ENCODE results near the gene DNAJB4.

Gene DNAJB4

DNA sequence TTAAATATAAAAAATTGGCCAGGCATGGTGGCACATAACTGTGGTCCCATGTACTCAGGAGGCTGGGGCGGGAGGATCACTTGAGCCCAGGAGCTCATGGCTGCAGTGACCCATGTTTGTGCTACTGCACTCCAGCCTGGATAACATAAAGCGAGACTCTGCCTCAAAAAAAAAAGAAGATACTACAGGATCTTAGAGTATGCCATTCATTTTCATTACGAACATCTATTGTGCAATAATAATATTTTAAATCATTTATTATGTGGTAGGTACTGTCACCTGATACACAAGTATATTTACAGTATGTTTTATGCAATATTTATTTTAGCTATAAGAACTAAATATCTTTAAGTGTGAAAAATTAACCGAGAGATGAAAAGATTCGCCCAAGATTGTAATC is 31.7 kb downstream of the DNAJB4 start:
- no peak for DNase-seq

DNA sequence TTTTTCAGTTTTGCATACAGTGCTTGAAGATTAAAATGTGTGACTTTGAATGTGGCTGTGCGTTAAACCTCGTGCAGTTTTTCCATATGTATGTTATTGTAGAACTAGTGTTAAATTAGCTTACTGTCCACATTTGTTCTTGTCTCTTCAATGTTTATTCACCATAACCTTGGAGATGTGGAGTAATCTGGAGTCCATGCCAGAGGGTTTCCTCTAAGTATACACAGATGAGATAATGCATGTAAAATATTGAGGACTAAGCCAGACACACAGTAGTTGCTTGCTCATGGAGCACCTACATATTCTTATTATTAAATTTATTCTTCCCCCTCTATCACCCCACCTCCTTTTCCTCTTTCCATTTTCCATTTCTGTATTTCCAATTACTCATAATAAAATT is 33.3 kb downstream of the DNAJB4 start:
- no peak for DNase-seq

DNA sequence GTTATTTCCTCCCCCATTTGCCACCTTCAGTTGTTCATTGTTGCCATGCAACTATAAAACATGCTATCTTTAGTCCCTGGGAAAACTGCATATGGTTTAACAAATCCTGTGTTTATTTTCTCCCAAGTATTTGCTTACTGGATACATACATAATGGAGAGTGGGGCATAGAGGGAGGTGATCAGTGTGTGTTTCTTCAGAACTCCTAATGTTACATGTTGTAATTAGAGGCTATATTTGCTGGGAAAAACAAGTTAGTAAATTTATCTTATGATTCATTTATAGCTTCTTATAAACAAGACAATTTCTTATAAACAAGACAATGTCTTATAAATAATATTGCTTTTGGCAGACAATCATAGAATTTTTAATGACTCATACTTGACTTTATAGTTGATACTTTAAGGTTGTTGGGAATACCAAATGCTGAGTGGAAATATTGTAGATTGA is 33.8 kb downstream of the DNAJB4 start:
- DNase-seq = no peak

DNA sequence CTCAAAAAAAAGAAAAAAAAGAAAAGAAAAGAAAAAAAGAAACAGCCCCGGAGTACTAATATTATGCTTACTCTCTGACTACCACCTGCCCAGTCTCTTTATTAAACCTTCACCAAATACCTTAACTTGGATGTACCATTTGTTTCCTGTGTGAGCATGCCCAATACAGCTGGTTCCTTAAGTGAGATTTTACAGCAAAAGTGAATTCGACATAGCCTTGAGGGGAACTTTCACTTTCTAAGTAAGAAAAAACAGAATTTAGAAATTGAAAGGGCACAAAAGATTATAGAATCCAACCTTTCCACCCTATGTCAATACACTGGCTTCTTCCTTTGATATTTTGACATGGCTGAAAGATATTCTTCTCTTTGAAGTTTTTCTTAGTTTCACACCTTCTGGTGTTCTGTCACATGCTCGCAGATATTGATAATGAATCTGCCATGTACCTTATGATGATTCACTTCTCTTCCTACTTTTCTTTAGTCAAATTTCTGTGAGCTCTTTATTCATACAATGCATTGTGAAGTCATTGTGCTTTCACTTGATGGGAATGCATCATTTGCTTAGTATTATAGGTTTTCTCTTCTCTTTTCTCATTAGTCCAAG is 35.8 kb downstream of the DNAJB4 start:
- no peak for DNase-seq

DNA sequence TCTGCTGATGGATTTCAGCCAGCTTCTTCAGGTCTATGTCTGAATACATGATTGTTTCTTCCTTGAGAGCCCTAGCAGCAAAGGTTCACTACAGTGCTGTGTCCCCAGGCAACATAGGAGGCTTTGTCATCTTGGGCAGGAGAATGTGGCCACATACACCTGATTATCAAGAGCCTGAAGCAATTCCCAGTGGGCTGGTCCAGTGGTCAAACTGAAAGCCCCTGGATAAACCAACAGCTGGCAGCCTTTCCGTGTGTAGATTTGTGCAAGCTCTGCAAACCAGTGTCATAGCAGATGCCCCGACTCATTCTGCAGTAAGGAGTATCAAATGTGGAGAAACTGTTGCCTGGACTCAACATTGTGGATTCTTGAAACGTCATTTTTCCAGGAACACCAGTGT is 38.7 kb downstream of the DNAJB4 start:
- no peak for DNase-seq

DNA sequence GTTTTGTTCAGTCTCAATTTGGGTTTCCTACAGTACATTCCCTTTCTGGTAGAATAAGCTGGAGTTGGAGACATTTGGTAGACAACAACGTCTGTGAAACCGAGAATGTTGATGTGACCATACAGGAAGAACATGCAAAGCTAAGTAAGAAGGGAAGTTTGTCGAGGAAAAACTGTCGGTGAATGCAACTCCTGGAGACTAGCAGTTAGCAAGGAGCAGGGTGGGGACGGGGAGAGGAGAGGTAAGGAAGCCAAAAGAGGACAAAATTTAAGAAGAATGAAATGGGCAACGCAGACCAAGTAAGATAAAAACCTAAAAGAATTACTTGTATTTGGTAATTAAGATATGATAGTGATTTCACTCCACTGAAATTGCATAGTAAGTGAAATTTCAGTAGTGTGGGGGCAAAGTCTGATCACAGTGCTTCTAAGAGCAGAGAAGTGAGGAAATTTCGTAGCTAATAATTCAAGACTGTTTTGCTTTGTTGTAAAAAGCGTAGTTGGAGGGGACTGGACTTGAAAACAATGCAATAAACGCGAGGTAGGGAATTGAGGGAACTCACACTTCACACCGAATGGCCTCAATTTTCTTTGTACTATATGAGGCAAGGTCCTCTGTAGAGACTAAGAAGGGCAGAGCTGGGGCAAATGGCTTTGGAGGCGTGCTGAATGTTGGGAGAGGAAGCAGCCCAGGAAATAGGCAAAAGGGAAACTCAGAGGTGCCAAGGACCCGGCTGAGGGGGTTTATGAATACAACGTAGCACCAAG is 40.2 kb downstream of the DNAJB4 start:
- no peak for DNase-seq

DNA sequence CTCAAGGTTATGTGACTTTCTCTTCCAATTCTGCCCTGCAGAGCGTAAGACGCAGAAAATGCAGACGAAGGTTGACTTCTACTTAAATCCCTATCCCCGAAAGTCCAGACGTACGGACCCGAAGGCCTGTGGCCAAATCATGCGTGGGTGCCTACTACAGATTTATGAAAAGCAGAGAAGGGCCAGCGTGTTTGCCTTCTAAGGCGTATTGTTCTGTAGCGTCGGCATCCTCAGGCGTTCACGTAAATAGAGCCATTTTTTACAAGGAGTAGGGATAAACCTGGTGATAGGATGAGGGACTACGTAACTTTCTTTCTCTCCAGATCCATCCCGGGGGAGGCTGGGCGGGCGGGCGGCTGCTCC is 40.8 kb downstream of the DNAJB4 start:
- no peak for DNase-seq

DNA sequence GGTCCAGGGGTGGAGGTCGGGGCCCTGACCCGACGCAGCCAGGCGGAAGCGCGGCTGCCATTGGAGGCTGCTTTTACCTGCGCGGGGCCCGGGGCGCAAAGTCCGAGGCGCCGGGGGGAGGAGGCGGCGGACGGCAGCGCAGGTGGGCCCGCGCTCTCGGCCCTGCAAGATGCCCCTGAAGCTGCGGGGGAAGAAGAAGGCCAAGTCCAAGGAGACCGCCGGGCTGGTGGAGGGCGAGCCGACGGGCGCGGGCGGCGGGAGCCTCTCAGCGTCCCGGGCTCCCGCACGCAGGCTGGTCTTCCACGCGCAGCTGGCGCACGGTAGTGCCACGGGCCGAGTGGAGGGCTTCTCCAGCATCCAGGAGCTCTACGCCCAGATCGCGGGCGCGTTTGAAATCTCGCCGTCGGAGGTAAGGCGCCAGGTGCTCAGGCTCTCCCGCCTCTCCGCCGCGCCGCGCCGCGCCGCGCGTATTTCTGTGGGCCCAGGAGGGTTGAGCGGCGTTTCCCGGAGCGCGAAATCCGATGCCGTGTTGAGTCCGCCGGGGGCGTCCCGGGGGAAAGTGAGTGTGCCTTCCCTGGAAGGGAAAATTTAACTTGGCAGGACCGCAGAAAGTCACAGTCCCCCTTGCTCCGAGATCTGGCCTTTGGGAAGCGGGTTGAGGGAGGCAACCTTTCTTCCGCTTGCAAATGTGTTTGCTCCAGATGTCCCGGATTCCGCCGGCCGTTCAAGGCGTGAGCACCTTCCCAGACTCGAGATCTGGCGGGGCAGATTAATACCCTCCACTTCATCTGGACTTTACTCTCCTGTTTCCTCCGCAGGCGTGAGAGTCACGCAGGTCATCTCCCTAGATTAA is 41.4 kb downstream of the DNAJB4 start, which contains the start of gene GIPC2:
Gene GIPC2 (plus strand): TSS at position 41 of the 853 bp plus-strand sequence. CDS start 129 bp downstream, at position 170.
- DNase-seq = peak in 7 of 56 donors; percentile 2 to 15 (median 6)

DNA sequence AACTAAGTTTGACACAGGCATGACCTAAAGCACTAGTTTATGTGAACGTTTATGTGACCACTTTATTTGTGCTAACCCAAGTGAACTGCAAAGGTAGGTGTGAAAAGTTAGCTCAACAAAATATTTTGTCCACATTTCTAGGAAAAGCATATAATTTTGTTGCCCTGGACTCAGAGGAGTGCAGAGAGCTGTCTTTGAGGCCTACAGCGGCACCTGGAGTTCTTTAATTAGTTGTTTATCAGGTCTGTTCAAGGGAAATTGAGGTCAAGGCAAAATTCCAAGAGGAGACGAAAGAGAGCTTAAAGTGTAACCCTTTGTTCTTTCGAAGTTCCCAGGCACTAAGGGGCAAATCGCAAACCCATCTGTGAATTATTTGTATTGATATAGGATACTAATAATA is 42.4 kb downstream of the DNAJB4 start:
- no peak for DNase-seq

DNA sequence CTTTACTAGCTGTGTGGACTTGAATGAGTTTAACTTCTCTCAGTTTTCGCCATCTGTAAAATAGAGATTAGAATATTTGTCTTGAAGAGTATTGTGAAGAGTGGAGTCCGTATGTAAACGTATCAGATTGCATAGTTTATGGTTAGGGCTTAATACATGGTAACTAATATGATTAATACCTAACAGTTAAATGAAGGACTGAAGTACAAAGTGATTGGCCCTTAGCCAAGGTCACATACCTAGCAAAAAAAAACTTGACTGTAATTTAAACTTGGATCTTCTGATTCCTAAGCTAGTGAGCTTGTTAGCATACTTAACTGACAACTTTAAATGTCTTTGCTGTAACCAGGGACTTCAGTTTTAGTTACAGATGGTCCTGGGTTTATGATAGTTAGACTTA is 42.9 kb downstream of the DNAJB4 start:
- DNase-seq = no peak

DNA sequence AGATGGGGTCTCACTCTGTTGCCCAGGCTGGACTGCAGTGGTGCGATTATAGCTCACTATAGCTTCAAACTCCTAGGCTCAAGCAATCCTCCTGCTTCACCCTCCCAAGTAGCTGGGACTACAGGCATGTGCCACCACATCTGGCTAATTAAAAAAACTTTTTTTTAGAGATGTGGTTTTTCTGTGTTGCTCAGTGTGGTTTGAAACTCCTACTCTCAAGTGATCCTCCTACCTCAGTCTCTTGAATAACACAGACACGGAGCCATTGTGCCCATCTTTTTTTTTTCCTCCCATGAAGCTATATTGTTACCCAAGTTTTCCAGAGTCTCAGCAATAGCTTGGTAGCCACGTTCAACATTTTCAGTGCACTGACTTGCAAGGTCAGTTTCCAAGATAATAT is 43.7 kb downstream of the DNAJB4 start:
- DNase-seq = no peak

DNA sequence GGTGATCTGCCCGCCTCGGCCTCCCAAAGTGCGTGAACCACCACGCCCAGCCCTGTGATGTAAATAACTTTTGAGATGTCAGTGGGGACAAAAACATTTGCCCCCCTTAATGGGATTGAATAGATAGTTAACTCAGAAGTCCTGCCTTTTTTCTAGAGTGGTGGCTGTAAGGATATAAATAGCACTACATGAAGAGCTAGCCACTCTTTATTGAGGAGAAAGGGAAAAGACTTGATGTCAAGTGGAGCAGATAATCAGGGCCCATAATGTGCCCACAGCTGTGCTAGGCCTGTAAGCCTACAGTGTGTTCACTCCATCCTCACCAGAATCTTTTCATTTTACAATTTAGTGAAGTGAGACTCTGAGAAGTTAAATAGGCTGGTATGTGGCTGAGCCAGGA is 44.7 kb downstream of the DNAJB4 start:
- DNase-seq = no peak

DNA sequence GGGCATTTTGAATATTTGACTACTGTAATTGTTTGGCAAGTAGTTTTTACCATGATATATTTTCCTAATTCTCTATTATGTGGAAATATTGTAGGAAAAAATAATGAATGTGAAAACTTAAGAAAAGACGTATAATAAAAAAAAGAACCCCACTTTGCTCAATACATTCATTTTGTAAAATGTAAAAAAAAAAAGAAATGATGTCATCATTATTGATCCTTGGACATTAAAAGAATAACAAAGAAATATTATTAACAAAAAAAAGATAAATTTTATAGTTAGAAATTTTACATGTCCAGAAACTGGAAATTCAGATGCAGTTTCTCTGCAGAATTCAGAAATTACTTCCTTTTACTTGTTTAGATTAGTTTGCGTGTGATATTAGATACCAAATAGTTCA is 46.3 kb downstream of the DNAJB4 start:
- DNase-seq = no peak

DNA sequence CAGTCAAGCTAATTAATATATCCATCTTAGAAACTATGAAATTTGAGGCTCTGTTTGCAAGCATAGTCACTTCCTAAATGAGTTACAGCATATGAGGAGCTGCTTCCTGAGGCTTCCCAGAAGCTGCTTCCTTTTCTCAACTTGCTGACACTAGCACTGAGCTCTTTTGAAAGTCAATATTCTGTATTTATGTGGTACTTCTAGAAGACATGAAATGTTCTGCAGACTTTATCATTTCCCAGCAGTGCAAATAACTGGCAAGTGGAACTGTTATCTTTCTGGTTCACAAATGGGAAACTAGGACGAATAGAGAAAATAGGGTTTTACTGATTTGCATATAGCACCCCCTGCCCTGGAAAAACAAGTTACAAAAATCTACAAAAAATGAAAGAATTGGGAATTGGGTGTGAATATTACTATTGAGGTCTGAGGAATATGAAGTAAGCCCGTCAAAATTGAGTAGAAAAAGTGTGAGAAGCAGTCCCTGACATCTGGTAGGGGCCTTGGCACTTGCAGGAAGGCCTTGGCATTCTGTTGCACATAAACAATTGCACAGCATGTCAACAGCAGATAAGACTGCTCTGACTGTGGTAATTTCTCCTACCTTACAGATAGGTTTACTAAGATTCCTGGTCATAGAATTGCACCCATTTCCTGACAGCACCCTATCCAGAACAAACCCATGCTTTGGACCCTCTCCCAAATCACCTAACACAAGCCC is 48.1 kb downstream of the DNAJB4 start:
- no peak for DNase-seq

DNA sequence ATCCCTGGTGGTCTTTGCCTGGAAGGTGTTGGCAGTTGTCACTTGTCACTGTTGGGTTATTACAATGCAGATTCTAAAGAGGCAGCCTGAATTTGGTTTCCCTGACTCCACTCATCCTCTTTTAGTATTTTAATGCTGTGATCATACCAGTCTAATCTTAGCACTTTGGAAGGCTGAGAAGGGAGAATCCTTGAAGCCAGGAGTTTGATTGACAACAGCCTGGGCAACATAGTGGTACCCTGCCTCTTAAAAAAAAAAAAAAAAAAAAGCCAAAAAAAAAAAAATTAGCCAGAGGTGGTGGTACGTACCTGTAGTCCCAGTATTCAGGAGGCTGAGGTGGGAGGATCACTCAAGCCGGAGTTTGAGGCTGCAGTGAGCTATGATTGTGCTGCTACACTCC is 48.8 kb downstream of the DNAJB4 start:
- no peak for DNase-seq

DNA sequence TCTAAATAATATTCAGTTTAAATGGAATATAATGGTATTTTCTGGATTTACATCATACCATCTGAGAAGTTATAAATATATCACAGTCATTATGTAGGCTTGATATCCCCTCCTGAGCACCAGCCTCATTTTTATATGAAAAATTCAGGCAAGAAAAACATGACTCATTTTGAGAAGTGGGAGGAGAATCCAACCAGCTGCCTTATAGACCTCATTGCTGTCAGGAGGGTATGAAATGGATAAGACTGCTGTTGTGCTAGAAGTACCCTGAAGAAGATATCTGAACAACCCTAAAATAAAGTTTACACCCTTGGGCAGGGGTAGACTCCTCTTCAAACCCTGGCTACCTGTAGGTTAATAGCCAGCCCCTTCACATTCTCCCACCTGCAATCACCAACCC is 49.8 kb downstream of the DNAJB4 start:
- no peak for DNase-seq

DNA sequence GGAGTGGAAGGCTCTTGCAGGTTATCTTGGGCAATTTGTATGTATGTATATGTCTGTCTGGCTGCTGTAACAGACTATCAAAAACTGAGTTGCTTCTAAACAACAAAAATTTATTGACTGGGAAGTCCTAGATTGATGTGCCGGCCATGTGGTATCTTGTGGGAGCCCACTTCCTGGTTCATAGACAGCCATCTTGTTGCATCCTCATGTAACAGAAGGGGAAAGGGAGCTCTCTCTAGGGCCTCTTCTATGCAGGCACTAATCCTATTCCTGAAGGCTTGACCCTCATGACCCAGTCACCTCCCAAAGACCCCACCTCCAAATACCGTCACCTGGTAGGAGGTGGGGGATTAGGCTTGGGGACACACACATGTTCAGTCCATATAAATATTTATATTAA is 50.2 kb downstream of the DNAJB4 start:
- DNase-seq = no peak

DNA sequence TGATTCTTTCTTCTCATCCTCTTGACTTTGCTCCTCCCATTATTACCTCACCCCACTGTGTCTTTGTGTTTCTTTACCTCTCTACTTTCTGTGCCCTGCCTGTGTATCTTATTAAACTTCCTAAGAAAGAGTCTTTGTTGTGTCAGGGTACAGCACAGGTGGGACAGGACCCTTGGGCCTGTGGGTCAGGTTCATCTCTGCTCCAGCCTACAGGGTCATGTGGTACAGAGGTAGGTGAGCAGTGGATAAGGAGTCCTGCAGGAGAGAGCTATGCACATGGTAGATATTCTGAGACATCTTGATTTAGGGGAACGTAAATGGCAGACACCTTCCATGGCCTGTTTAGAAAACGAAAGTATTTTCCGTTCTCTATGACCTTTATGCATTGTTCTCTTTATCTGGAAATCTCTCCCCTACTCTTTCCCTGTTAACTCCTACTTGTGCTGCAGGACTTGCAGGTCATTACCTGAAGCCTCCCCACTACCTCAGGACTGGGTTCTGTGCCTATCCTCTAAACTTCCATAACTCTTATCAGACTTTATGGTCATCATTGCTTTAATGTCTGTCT is 50.9 kb downstream of the DNAJB4 start:
- DNase-seq = no peak

DNA sequence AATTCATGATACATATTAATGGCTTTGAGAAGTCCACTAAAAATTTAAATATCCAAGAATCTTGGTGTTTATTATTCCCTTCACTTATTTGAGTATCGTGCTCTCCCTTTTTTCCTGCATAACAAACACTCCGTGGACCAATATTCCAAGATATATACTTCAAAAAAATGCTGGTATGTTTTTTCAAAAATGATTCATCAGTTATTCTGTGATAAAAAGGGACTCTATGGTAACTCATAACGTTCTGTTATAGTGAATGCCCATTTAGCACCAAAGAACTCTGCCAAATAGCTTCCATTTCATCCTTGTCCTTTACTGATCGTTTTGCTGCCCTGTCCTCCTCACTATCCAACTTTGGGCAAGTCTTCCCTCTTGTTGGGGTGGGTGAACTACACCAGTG is 53.9 kb downstream of the DNAJB4 start:
- DNase-seq = no peak

DNA sequence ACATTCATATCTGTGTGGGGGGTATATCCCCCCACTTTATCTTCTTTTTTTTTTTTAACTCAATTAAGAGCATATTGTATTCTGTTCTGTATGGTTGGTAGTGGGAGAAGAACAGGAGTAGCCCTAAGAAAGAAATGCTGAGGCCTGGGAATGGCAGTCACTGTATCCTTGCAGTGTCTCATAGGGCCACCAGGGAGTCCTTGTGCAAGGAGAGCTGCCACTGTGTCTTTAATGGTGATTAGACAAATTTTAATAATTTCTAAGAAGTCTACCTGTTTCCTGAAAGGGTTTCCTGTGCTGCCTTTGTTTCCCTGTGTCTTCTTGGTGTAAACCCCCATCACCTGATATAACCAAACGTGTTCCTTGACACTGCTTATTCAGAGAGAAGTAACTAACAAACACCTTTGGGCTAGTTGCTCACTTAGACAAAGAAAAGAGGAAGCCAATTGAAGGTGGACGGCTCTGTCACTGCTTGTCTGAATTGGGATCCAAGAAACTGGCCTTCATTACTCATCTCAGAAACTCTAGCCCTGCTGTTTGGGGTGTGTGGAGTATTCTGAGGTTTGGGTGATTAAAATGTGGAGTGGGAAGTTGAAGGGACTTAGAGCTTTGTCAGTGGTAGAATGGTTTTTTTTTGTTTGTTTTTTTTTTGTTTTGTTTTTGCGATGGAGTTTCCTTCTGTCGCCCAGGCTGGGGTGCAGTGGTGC is 56.3 kb downstream of the DNAJB4 start:
- no peak for DNase-seq

Data from nucleus accumbens (tissue), 56 donors.